Measurements from ENCODE around the gene KCNJ1.

- TF ChIP-seq POLR2A (IDR thresholded peaks at IDR 0.05) = no peak
- TF ChIP-seq, protein P1, sequence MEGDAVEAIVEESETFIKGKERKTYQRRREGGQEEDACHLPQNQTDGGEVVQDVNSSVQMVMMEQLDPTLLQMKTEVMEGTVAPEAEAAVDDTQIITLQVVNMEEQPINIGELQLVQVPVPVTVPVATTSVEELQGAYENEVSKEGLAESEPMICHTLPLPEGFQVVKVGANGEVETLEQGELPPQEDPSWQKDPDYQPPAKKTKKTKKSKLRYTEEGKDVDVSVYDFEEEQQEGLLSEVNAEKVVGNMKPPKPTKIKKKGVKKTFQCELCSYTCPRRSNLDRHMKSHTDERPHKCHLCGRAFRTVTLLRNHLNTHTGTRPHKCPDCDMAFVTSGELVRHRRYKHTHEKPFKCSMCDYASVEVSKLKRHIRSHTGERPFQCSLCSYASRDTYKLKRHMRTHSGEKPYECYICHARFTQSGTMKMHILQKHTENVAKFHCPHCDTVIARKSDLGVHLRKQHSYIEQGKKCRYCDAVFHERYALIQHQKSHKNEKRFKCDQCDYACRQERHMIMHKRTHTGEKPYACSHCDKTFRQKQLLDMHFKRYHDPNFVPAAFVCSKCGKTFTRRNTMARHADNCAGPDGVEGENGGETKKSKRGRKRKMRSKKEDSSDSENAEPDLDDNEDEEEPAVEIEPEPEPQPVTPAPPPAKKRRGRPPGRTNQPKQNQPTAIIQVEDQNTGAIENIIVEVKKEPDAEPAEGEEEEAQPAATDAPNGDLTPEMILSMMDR (IDR thresholded peaks at IDR 0.05) = no peak
Observed at GRCh38 chr11:128888034-128888985, 21.2 kb upstream of the KCNJ1 start.
